ENCODE data around the gene MEF2C. TPM values are rescaled to one million over a fixed set of nuclear protein-coding genes. Genes with fewer than 3 reads are reported as not detected.
A peak's percentile ranks its signal among the peaks of the same experiment; 100 is the strongest.

MEF2C gene
- total RNA-seq, 1 donor from 2014 or later: 0.26 TPM

DNA sequence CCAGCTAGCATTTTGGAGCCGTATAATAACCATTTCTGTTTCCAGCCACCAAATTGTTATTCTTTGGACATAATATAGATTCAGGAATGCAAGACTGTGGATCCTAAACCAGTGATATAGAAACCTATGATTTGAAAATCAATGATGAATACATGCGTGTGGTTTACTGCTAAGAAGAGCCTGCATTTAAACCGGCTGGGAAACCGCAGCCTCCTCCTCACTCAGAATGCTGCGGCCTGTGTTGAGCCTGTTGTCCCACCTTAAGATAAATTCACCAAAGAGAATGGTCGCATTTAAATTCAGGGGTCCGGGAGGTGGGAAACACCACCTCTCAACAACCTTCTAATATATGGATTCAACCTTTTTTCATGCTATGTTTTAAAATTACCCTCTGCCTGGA, 148.0 kb downstream of the MEF2C start:
- H3K4me3 Mint-ChIP-seq: no peak overlapping the region
- TF ChIP-seq EZH2 (IDR thresholded peaks at IDR 0.05) (no peak), EZH2phosphoT487 (IDR thresholded peaks at IDR 0.05) (no peak), CTCF (IDR thresholded peaks at IDR 0.05) (no peak)
- H3K9me3 ChIP-seq (ENCODE audit: low read depth): no peaks in the 10 kb centered on the region
- peaks cover 39% of the 10 kb centered on the region for H3K4me1 ChIP-seq
- no peaks in the 10 kb centered on the region for H3K27me3 ChIP-seq
- H4K20me1 ChIP-seq (ENCODE audit: low read depth): no peaks in the 10 kb centered on the region
- H2AFZ ChIP-seq (replicated peaks): no peak overlapping the region
- no peak overlapping the region for H3K4me2 ChIP-seq
- H3K4me3 ChIP-seq: no peak overlapping the region
- H3K36me3 ChIP-seq: no peaks in the 10 kb centered on the region
- peaks cover 32% of the 10 kb centered on the region for H3K4me1 Mint-ChIP-seq
- H3K9me3 Mint-ChIP-seq: no peaks in the 10 kb centered on the region
- no peak overlapping the region for H3K9ac ChIP-seq
- H3K27me3 Mint-ChIP-seq (ENCODE audit: insufficient read depth, low read depth): peaks cover 2% of the 10 kb centered on the region
- no peak overlapping the region for H3K27ac Mint-ChIP-seq
- no peaks in the 10 kb centered on the region for H3K79me2 ChIP-seq (ENCODE audit: low read depth)
- DNase-seq (ENCODE audit: low spot score): no peak
- no peak overlapping the region for H3K27ac ChIP-seq
- no peaks in the 10 kb centered on the region for H3K36me3 Mint-ChIP-seq
- peaks cover 12% of the 10 kb centered on the region for H3F3A ChIP-seq (ENCODE audit: low read depth)

DNA sequence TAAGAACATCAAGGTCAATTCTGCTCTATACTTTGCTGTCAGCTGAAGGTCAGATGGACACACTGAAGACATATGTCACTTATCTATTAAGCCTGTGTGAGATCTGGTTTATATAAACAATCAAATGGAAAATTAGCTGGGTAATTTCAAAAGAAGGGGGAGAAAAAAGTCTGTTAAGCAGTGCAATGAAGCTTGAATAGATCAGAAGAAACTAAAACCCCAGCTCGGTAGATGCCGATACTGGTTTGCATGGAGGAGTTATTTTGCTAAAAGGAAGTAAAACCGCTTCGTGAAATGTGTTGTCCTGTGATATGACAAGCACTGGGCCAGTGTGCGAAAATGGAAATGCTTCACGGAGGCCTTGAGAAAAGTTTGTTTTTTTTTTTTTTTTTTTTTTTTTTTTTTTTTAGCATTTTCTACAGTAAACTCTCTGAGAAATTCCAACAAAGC, 148.8 kb downstream of the MEF2C start:
- H3K4me2 ChIP-seq: no peak overlapping the region
- no peak for DNase-seq (ENCODE audit: low spot score)
- no peak overlapping the region for H3K27ac ChIP-seq
- peaks cover 2% of the 10 kb centered on the region for H3K27me3 Mint-ChIP-seq (ENCODE audit: insufficient read depth, low read depth)
- H3K36me3 ChIP-seq: no peaks in the 10 kb centered on the region
- H3K79me2 ChIP-seq (ENCODE audit: low read depth): no peaks in the 10 kb centered on the region
- peaks cover 36% of the 10 kb centered on the region for H3K4me1 Mint-ChIP-seq
- H3K36me3 Mint-ChIP-seq: no peaks in the 10 kb centered on the region
- H3K4me3 Mint-ChIP-seq: no peak overlapping the region
- no peak overlapping the region for H2AFZ ChIP-seq (replicated peaks)
- H3K9me3 ChIP-seq (ENCODE audit: low read depth): no peaks in the 10 kb centered on the region
- H4K20me1 ChIP-seq (ENCODE audit: low read depth): no peaks in the 10 kb centered on the region
- no peak for TF ChIP-seq EZH2phosphoT487 (IDR thresholded peaks at IDR 0.05)
- no peak for TF ChIP-seq CTCF (IDR thresholded peaks at IDR 0.05)
- no peak for TF ChIP-seq EZH2 (IDR thresholded peaks at IDR 0.05)
- H3K27me3 ChIP-seq: no peaks in the 10 kb centered on the region
- H3F3A ChIP-seq (ENCODE audit: low read depth): peaks cover 12% of the 10 kb centered on the region
- no peak overlapping the region for H3K27ac Mint-ChIP-seq
- H3K9me3 Mint-ChIP-seq: no peaks in the 10 kb centered on the region
- H3K9ac ChIP-seq: no peak overlapping the region
- no peak overlapping the region for H3K4me3 ChIP-seq
- H3K4me1 ChIP-seq: peaks cover 41% of the 10 kb centered on the region

DNA sequence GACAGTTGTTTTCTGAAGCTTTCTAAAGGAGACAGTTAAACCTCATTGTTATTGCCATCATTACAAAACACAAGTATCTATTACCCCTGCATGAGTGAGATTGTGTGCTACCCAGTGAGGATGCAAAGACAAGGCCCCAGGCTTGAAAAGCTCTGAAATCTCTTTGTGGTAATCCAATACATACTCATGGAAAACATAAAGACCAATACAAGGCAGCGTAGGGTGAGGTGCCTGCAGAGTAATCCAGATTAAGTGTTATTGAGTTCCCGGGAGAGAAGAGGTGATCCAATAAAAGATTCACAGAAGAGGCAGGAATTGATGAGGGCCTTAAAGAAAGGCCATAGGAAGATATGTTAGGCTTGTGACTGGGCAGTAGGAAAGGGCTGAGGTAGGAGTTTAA, 150.1 kb downstream of the MEF2C start:
- Histone ChIP-seq H3K27ac (no peak overlapping the region), H2AFZ (replicated peaks) (no peak overlapping the region), H3K4me3 (no peak overlapping the region), H3K4me2 (peak overlapping the region; percentile 34), H3K9me3 (ENCODE audit: low read depth) (no peaks in the 10 kb centered on the region), H3K9ac (no peak overlapping the region), H3K27me3 (no peaks in the 10 kb centered on the region), H3F3A (ENCODE audit: low read depth) (peaks cover 24% of the 10 kb centered on the region), H3K36me3 (no peaks in the 10 kb centered on the region), H3K79me2 (ENCODE audit: low read depth) (no peaks in the 10 kb centered on the region), H3K4me1 (peaks cover 39% of the 10 kb centered on the region), H4K20me1 (ENCODE audit: low read depth) (no peaks in the 10 kb centered on the region)
- Mint-ChIP-seq H3K9me3 (no peaks in the 10 kb centered on the region), H3K4me3 (no peak overlapping the region), H3K36me3 (no peaks in the 10 kb centered on the region), H3K27ac (peak overlapping the region; percentile 5), H3K27me3 (ENCODE audit: insufficient read depth, low read depth) (peaks cover 2% of the 10 kb centered on the region), H3K4me1 (peaks cover 35% of the 10 kb centered on the region)
- DNase-seq (ENCODE audit: low spot score): peak; percentile 61
- TF ChIP-seq EZH2phosphoT487 (IDR thresholded peaks at IDR 0.05) (peak; percentile 68), CTCF (IDR thresholded peaks at IDR 0.05) (no peak)
